Measurements from ENCODE around the gene FCN3.
"Not testable (repeated sequence)": the region's sequence is repeated elsewhere in the genome, so short reads cannot be mapped to it uniquely, and the experiment has no call there.

DNA sequence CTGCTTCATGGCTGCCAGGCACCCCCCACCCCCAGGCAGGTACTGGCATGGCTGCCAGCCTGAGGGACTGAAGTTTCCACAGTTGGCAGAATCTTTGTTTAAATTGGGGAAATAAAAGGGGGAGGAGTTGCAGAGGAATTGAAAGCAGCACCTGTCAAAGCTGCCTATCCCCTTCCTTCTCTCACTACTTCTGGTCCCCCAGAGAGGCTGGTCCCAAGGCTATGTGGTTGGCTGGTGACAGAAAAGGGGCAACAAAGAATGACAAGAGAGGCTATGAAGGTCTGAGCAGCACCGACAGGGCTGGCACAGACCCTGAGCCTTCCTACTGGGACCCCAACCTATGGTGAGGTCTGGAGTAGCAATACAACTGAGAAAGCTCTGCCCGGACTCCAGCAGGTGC is 32.2 kb upstream of the FCN3 start:
- TF ChIP-seq, protein P1, sequence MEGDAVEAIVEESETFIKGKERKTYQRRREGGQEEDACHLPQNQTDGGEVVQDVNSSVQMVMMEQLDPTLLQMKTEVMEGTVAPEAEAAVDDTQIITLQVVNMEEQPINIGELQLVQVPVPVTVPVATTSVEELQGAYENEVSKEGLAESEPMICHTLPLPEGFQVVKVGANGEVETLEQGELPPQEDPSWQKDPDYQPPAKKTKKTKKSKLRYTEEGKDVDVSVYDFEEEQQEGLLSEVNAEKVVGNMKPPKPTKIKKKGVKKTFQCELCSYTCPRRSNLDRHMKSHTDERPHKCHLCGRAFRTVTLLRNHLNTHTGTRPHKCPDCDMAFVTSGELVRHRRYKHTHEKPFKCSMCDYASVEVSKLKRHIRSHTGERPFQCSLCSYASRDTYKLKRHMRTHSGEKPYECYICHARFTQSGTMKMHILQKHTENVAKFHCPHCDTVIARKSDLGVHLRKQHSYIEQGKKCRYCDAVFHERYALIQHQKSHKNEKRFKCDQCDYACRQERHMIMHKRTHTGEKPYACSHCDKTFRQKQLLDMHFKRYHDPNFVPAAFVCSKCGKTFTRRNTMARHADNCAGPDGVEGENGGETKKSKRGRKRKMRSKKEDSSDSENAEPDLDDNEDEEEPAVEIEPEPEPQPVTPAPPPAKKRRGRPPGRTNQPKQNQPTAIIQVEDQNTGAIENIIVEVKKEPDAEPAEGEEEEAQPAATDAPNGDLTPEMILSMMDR (IDR thresholded peaks at IDR 0.05; ENCODE audit: low read depth, low read length): not testable (repeated sequence)
- TF ChIP-seq EZH2phosphoT487 (IDR thresholded peaks at IDR 0.05; ENCODE audit: low read depth): not testable (repeated sequence)

All from OCI-LY3 (cell line).